ENCODE measurements around the gene TBC1D4.

- TF ChIP-seq POLR2AphosphoS5 (IDR thresholded peaks at IDR 0.05; ENCODE audit: low read depth, low read length) (no peak), SIN3A (IDR thresholded peaks at IDR 0.05; ENCODE audit: borderline replicate concordance, insufficient read depth, low read length) (no peak), TAF1 (IDR thresholded peaks at IDR 0.05; ENCODE audit: borderline replicate concordance, insufficient read depth, low read length) (no peak)
These were observed 2.7 kb downstream of the TBC1D4 start for GRCh38 chr13:75479102-75479740.
